Prostate gland (tissue), 2 donors: ENCODE measurements around the gene MREG.

Source experiments
- CTCF ChIP-seq, 4 experiments: fragments of 200-600 bp in 2 of 4; fragments of 450-650 bp in 2 of 4; sonication (generic) in 2 of 4; IDR thresholded peaks; 1 replicate in 3 of 4; 2 replicates in 1 of 4; pipeline ENCODE4 v1.5.1; 2016 to 2019; ENCODE audit warnings: antibody characterized with exemption in 4 of 4, mild to moderate bottlenecking in 2 of 4, moderate library complexity in 2 of 4
- POLR2A ChIP-seq: fragments of 450-650 bp; IDR thresholded peaks from one replicate; pipeline ENCODE4 v1.6.1; 2016; ENCODE audit warnings: antibody characterized with exemption, mild to moderate bottlenecking

- TF ChIP-seq POLR2A (no peak), CTCF (IDR thresholded peaks at IDR 0.05) (no peak)
Measured at GRCh38 chr2:216033403-216033802, 20.1 kb upstream of the MREG start.
